ENCODE data around the gene MYO16.

The MYO16 gene

GRCh38 chr13:108974686-108975085 lies 345.3 kb downstream of the MYO16 start:
- Histone ChIP-seq H3K79me2 (ENCODE audit: insufficient read depth, low read length) (no peaks in the 10 kb centered on the region), H3K9ac (ENCODE audit: low read length) (no peak overlapping the region), H3K4me2 (ENCODE audit: low read depth, low read length, poor library complexity, severe bottlenecking) (no peak overlapping the region), H3K9me2 (replicated peaks; ENCODE audit: insufficient read depth, low read length) (no peaks in the 10 kb centered on the region), H3F3A (ENCODE audit: insufficient read depth) (no peaks in the 10 kb centered on the region), H4K20me1 (ENCODE audit: low read depth, low read length) (no peaks in the 10 kb centered on the region), H3K27ac (ENCODE audit: low read depth, low read length) (no peak overlapping the region), H3K4me3 (ENCODE audit: insufficient read depth, low read length, poor library complexity, severe bottlenecking) (no peak overlapping the region), H3K36me3 (ENCODE audit: low read length) (no peaks in the 10 kb centered on the region; the same call in 1 of the 2 replicates), H2AFZ (ENCODE audit: low read depth, low read length, severe bottlenecking) (no peak overlapping the region), H3K9me3 (ENCODE audit: insufficient read depth, low read length) (no peaks in the 10 kb centered on the region), H3K27me3 (ENCODE audit: low read length) (no peaks in the 10 kb centered on the region)
- no peak for TF ChIP-seq EZH2phosphoT487 (conservative IDR thresholded peaks at IDR 0.05; ENCODE audit: low read length)
- TF ChIP-seq, protein P1, sequence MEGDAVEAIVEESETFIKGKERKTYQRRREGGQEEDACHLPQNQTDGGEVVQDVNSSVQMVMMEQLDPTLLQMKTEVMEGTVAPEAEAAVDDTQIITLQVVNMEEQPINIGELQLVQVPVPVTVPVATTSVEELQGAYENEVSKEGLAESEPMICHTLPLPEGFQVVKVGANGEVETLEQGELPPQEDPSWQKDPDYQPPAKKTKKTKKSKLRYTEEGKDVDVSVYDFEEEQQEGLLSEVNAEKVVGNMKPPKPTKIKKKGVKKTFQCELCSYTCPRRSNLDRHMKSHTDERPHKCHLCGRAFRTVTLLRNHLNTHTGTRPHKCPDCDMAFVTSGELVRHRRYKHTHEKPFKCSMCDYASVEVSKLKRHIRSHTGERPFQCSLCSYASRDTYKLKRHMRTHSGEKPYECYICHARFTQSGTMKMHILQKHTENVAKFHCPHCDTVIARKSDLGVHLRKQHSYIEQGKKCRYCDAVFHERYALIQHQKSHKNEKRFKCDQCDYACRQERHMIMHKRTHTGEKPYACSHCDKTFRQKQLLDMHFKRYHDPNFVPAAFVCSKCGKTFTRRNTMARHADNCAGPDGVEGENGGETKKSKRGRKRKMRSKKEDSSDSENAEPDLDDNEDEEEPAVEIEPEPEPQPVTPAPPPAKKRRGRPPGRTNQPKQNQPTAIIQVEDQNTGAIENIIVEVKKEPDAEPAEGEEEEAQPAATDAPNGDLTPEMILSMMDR (IDR thresholded peaks at IDR 0.05; ENCODE audit: insufficient read depth, low read length, poor library complexity, severe bottlenecking) = no peak

- Histone ChIP-seq H3K9me2 (replicated peaks; ENCODE audit: insufficient read depth, low read length) (no peaks in the 10 kb centered on the region), H3K9ac (ENCODE audit: low read length) (no peak overlapping the region), H3F3A (ENCODE audit: insufficient read depth) (no peaks in the 10 kb centered on the region), H3K4me3 (ENCODE audit: insufficient read depth, low read length, poor library complexity, severe bottlenecking) (no peak overlapping the region), H3K36me3 (ENCODE audit: low read length) (no peaks in the 10 kb centered on the region; the same call in 1 of the 2 replicates), H3K79me2 (ENCODE audit: insufficient read depth, low read length) (no peaks in the 10 kb centered on the region), H3K9me3 (ENCODE audit: insufficient read depth, low read length) (no peaks in the 10 kb centered on the region), H3K27me3 (ENCODE audit: low read length) (no peaks in the 10 kb centered on the region; the same call in 1 of the 2 replicates), H3K4me2 (ENCODE audit: low read depth, low read length, poor library complexity, severe bottlenecking) (no peak overlapping the region), H2AFZ (ENCODE audit: low read depth, low read length, severe bottlenecking) (no peak overlapping the region), H4K20me1 (ENCODE audit: low read depth, low read length) (no peaks in the 10 kb centered on the region), H3K27ac (ENCODE audit: low read depth, low read length) (no peak overlapping the region)
- TF ChIP-seq, protein P1 (IDR thresholded peaks at IDR 0.05; ENCODE audit: insufficient read depth, low read length, poor library complexity, severe bottlenecking) = no peak
- TF ChIP-seq EZH2phosphoT487 (conservative IDR thresholded peaks at IDR 0.05; ENCODE audit: low read length) = no peak
These were observed 350.8 kb downstream of the MYO16 start for GRCh38 chr13:108980237-108980636.

GRCh38 chr13:108981407-108981806 lies 352.0 kb downstream of the MYO16 start:
- H3K9ac ChIP-seq (ENCODE audit: low read length) = no peak overlapping the region
- H3K4me3 ChIP-seq (ENCODE audit: insufficient read depth, low read length, poor library complexity, severe bottlenecking) = no peak overlapping the region
- no peaks in the 10 kb centered on the region for H4K20me1 ChIP-seq (ENCODE audit: low read depth, low read length)
- H3F3A ChIP-seq (ENCODE audit: insufficient read depth) = no peaks in the 10 kb centered on the region
- no peaks in the 10 kb centered on the region; the same call in 1 of the 2 replicates for H3K36me3 ChIP-seq (ENCODE audit: low read length)
- no peaks in the 10 kb centered on the region for H3K9me2 ChIP-seq (replicated peaks; ENCODE audit: insufficient read depth, low read length)
- H3K9me3 ChIP-seq (ENCODE audit: insufficient read depth, low read length) = no peaks in the 10 kb centered on the region
- no peaks in the 10 kb centered on the region; the same call in 1 of the 2 replicates for H3K27me3 ChIP-seq (ENCODE audit: low read length)
- TF ChIP-seq, protein P1 (IDR thresholded peaks at IDR 0.05; ENCODE audit: insufficient read depth, low read length, poor library complexity, severe bottlenecking) = no peak
- TF ChIP-seq EZH2phosphoT487 (conservative IDR thresholded peaks at IDR 0.05; ENCODE audit: low read length) = no peak
- no peak overlapping the region for H2AFZ ChIP-seq (ENCODE audit: low read depth, low read length, severe bottlenecking)
- no peaks in the 10 kb centered on the region for H3K79me2 ChIP-seq (ENCODE audit: insufficient read depth, low read length)
- H3K27ac ChIP-seq (ENCODE audit: low read depth, low read length) = no peak overlapping the region
- no peak overlapping the region for H3K4me2 ChIP-seq (ENCODE audit: low read depth, low read length, poor library complexity, severe bottlenecking)
